Fibroblast of skin of left biceps (primary cell): Measurements from ENCODE around the gene INSR.
"Not testable (repeated sequence)": the region's sequence is repeated elsewhere in the genome, so short reads cannot be mapped to it uniquely, and the experiment has no call there.

Experiments
- DNase-seq, 2 experiments: peaks; one replicate each; pipeline ENCODE4 v3.0.0-alpha.2; 2013; ENCODE audit warnings: low read depth in 2 of 2

The INSR gene

GRCh38 chr19:7098701-7099596 is 195.3 kb downstream of the INSR start:
- DNase-seq, result peak; percentile 62 to 79

GRCh38 chr19:7098096-7098495 is 196.1 kb downstream of the INSR start:
- no peak for DNase-seq

GRCh38 chr19:7088999-7089398 is 205.2 kb downstream of the INSR start:
- DNase-seq, result no peak

- no peak for DNase-seq
These were observed 210.9 kb downstream of the INSR start for GRCh38 chr19:7083076-7083956.

GRCh38 chr19:7078008-7078407 is 216.2 kb downstream of the INSR start:
- DNase-seq, result no peak

DNA sequence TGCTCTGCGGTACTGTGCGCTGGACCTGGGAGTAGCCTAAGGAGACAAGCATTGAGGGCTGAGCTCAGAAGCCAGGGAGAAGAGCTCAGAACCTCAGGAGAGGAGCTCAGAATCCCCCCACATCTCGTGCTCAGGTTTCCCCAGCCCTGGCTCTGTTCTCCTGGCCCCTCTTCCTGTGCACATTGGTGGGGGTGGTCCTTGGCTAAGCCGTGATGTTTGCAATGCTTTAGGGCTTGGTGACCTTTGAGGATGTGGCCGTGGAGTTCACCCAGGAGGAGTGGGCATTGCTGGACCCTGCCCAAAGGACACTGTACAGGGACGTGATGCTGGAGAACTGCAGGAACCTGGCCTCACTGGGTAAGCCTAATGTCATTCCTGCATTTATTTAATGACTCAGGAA is 218.1 kb downstream of the INSR start:
- DNase-seq, result no peak

DNA sequence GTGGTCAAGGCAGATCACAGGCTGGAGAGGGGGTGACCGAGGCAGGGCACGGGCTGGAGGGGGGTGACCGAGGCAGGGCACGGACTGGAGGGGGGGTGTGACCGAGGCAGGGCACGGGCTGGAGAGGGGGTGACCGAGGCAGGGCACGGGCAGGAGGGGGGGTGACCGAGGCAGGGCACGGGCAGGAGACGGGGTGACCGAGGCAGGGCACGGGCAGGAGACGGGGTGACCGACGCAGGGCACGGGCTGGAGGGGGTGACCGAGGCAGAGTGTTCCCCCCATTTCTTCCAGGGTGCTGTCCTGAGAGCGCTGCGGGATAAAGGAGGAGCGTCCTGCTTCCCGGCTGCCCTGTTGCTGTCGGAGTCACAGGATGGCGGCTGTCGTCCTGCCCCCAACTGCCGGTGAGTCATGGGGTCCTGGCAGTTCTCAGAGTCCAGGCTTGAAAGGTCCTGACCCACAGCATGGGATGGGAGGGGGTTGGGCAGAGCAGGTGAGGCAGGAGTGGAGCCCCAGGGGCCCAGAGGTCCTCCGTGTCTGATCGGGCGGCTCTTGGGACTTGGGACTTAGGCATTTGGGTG is 219.4 kb downstream of the INSR start:
- DNase-seq, result no peak

DNA sequence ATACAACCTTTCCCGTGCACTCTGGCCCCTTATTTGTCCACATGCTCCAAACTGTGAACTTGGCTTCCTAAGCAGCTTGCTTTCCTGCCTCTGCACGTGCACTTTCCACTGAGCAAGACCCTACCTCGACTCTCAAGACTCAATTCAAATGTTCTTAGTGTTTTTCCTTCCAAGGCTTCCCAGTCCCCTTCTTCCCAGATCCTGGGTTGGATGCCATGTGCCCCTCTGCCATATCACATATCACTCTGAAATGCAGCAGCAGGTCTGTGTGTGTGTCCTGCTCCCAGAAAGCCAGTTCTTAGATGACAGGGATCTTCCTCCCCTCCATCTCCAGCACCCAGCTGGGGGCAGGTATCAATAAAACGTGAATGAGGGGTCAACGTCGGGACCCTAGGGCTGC is 221.7 kb downstream of the INSR start:
- no peak for DNase-seq

- no peak for DNase-seq
These were observed 224.3 kb downstream of the INSR start for GRCh38 chr19:7069904-7070226.

DNA sequence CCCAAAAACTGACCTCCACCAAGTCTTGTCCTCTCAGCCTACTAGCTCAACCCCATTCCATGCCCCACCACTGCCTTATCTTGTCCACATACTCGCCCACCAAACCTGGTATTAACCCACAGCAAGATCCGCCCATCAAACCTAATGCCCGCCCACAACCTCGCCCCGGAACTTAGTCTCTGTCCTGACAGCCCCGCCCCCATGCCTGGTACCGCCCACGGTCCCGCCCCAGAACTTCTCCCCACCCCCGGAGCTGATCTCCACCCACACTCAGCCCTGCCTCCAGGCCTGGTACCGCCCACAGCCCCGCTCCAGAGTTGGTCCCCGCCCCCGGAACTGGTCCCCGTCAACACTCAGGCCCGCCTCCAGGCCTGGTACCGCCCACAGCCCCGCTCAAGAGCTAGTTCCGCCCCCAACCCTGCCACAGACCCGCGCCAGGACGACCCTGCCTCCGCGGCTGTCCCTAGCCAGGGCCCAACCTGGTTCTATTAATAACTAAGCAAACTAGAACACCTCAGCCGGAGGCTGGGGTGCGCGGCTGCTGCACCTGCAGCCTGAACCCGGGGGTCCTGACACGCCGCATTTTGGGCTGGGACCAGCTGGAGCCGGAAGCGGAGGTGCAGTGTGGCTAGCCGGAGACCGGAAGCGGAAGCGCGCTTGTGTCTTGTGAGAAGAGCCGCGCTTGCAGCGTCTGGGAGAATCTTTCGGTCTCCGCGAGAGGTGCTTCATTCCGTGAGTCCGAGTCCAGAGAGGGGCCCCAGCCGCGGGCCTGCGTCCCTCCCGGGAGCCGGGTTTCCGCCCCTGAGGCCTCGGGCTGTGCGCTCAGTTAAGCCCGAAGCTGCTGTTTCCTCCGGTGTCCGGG is 224.9 kb downstream of the INSR start, which contains the start of gene ZNF557:
Gene ZNF557 (plus strand): TSS at position 662 of the 862 bp plus-strand sequence. CDS start 5,372 bp downstream, outside the sequence.
- DNase-seq, result peak; percentile 87 to 90

- DNase-seq, result no peak
These were observed 225.6 kb downstream of the INSR start for GRCh38 chr19:7068599-7068998.

- no peak for DNase-seq
These were observed 226.5 kb downstream of the INSR start for GRCh38 chr19:7067716-7068115.

GRCh38 chr19:7067122-7067521 is 227.1 kb downstream of the INSR start:
- DNase-seq, result not testable (repeated sequence)

GRCh38 chr19:7063764-7064418 is 230.3 kb downstream of the INSR start:
- DNase-seq, result no peak

DNA sequence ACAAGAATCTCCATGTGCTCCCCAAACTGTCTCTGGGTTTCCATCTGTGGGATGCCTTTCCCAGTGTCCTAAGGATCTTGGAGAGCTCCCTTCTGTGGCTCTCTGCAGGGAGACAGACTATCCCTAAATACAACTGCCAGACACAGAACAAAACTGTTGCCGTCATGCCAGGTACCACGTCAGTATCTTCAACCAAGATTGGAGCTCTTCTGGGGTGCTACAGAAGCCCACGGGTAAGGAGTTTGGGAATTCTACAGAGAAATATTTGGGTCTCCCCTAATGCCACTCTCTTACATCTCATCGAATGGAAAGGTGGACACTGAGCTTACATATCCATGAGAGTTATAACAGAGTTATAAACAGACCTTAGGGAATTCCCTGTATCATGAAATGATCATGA is 230.9 kb downstream of the INSR start:
- DNase-seq, result no peak
